Stomach (tissue), 4 donors: ENCODE results near the gene DEF6.

Experiments
- CTCF ChIP-seq, 7 experiments: fragments of 450-650 bp in 4 of 7; fragments of 200-600 bp in 3 of 7; sonication (generic) in 3 of 7; IDR thresholded peaks; one replicate each; pipeline ENCODE4 v1.5.1; 2016 to 2019; ENCODE audit warnings: antibody characterized with exemption in 7 of 7, control low read depth in 2 of 7, mild to moderate bottlenecking in 1 of 7
- EP300 ChIP-seq: sonication (generic); formaldehyde crosslinking; IDR thresholded peaks from one replicate; pipeline ENCODE4 v1.6.1; 2017; ENCODE audit warnings: antibody characterized with exemption
- POLR2A ChIP-seq, 4 donors: fragments of 450-650 bp; IDR thresholded peaks; one replicate each; pipeline ENCODE4 v1.6.1; 2016; ENCODE audit warnings: antibody characterized with exemption in 4 of 4, control low read depth in 2 of 4, mild to moderate bottlenecking in 1 of 4, moderate library complexity in 1 of 4
- POLR2AphosphoS5 ChIP-seq, 3 donors: sonication (generic); formaldehyde crosslinking; IDR thresholded peaks; one replicate each; pipeline ENCODE4 v1.6.1; 2016; ENCODE audit warnings: antibody characterized with exemption in 3 of 3

- TF ChIP-seq POLR2A (IDR thresholded peaks at IDR 0.05): no peak
- no peak for TF ChIP-seq POLR2AphosphoS5 (IDR thresholded peaks at IDR 0.05)
- no peak for TF ChIP-seq CTCF (IDR thresholded peaks at IDR 0.05)
- no peak for TF ChIP-seq EP300
These were observed 62.2 kb downstream of the DEF6 start for GRCh38 chr6:35359744-35360348.
